ENCODE data around the gene FRY.

DNA sequence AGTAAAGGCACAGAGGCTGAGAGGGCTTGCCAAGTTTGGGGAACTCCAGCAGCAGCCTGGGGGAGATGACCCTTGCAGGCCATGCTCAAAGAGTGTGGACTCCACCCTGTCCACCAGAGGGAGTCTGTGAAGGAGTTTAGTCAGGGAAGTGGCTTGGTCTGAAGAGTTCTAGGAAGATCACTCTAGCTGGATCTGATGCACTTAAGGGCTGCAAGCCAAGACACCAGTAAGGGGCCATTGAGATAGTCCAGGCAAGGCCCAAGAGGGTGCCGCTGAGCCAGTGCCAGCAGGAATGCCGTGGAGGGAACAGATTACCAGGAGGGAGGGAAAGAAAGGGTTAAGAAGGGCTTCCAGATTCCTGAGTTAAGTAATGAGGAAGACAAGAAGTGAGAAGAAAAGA, 214.9 kb downstream of the FRY start:
- TF ChIP-seq, protein P1, sequence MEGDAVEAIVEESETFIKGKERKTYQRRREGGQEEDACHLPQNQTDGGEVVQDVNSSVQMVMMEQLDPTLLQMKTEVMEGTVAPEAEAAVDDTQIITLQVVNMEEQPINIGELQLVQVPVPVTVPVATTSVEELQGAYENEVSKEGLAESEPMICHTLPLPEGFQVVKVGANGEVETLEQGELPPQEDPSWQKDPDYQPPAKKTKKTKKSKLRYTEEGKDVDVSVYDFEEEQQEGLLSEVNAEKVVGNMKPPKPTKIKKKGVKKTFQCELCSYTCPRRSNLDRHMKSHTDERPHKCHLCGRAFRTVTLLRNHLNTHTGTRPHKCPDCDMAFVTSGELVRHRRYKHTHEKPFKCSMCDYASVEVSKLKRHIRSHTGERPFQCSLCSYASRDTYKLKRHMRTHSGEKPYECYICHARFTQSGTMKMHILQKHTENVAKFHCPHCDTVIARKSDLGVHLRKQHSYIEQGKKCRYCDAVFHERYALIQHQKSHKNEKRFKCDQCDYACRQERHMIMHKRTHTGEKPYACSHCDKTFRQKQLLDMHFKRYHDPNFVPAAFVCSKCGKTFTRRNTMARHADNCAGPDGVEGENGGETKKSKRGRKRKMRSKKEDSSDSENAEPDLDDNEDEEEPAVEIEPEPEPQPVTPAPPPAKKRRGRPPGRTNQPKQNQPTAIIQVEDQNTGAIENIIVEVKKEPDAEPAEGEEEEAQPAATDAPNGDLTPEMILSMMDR (IDR thresholded peaks at IDR 0.05), result peak in 5 of 6 experiments; percentile 23 to 54 (median 50)
- no peak for TF ChIP-seq POLR2A (IDR thresholded peaks at IDR 0.05)

Data from Peyer's patch (tissue), 4 donors.